ENCODE measurements around the gene NEK4.

NEK4 gene

GRCh38 chr3:52817860-52818259, 47.1 kb upstream of the NEK4 start:
- TF ChIP-seq ZNF48 (tag by site-specific recombination; IDR thresholded peaks at IDR 0.05) (no peak), ZNF24 (tag by site-specific recombination; IDR thresholded peaks at IDR 0.05) (no peak), SETDB1 (IDR thresholded peaks at IDR 0.05; ENCODE audit: insufficient read length, low read length) (no peak), ZNF155 (tag by site-specific recombination; IDR thresholded peaks at IDR 0.05) (no peak), ZNF660 (tag by site-specific recombination; IDR thresholded peaks at IDR 0.05) (no peak), ZNF335 (tag by site-specific recombination; conservative IDR thresholded peaks at IDR 0.05) (no peak), REPIN1 (tag by site-specific recombination; IDR thresholded peaks at IDR 0.05; ENCODE audit: low read depth) (no peak), ZNF16 (tag by site-specific recombination; IDR thresholded peaks at IDR 0.05; ENCODE audit: low read depth) (no peak), KLF10 (tag by site-specific recombination; IDR thresholded peaks at IDR 0.05) (no peak), ZNF112 (tag by site-specific recombination; IDR thresholded peaks at IDR 0.05) (no peak), ZNF561 (tag by site-specific recombination; IDR thresholded peaks at IDR 0.05; ENCODE audit: borderline replicate concordance) (no peak), ZBTB21 (tag by site-specific recombination; IDR thresholded peaks at IDR 0.05) (no peak), ZNF548 (tag by site-specific recombination; IDR thresholded peaks at IDR 0.05) (no peak)
- no peak overlapping the region for H3K27ac ChIP-seq (ENCODE audit: extremely low read depth, low read depth, low read length)
- no peaks in the 10 kb centered on the region for H3K9me3 ChIP-seq (ENCODE audit: control insufficient read depth, insufficient read depth, low read depth, low read length)
- ChIA-PET CTCF (interaction anchor here (1.0 to 1.4 kb wide), 2 partner anchors 18 to 19 kb away, joined by 3 to 4 read pairs; no protein-coding TSS in a partner anchor), POLR2A (no interaction called here)
- H3K4me1 ChIP-seq (ENCODE audit: control insufficient read depth, insufficient read depth, low read length) = no peaks in the 10 kb centered on the region
- no peak overlapping the region for H3K4me3 ChIP-seq (ENCODE audit: low read depth, low read length)
- H3K36me3 ChIP-seq (ENCODE audit: control insufficient read depth in 2 of 2, insufficient read depth in 1 of 2, low read length in 2 of 2) = no peaks in the 10 kb centered on the region

- TF ChIP-seq PBX3 (CRISPR knock-in tag; IDR thresholded peaks at IDR 0.05) (no peak), ZNF292 (tag by site-specific recombination; IDR thresholded peaks at IDR 0.05; ENCODE audit: borderline replicate concordance, low read depth) (no peak), ZNF548 (tag by site-specific recombination; IDR thresholded peaks at IDR 0.05) (no peak), ZBTB44 (tag by site-specific recombination; IDR thresholded peaks at IDR 0.05) (no peak), ZNF223 (tag by site-specific recombination; IDR thresholded peaks at IDR 0.05) (no peak), ATF2 (tag by site-specific recombination; IDR thresholded peaks at IDR 0.05; ENCODE audit: low read depth) (no peak), ZNF776 (tag by site-specific recombination; IDR thresholded peaks at IDR 0.05; ENCODE audit: borderline replicate concordance) (no peak), SP3 (tag by site-specific recombination; IDR thresholded peaks at IDR 0.05) (no peak), KLF17 (tag by site-specific recombination; IDR thresholded peaks at IDR 0.05) (no peak), ZNF664 (tag by site-specific recombination; IDR thresholded peaks at IDR 0.05) (no peak), ZNF311 (tag by site-specific recombination; IDR thresholded peaks at IDR 0.05; ENCODE audit: borderline replicate concordance) (no peak), ZNF704 (tag by site-specific recombination; IDR thresholded peaks at IDR 0.05) (no peak), ZNF777 (tag by site-specific recombination; IDR thresholded peaks at IDR 0.05; ENCODE audit: borderline replicate concordance) (no peak)
- TF ChIP-seq, protein P1, sequence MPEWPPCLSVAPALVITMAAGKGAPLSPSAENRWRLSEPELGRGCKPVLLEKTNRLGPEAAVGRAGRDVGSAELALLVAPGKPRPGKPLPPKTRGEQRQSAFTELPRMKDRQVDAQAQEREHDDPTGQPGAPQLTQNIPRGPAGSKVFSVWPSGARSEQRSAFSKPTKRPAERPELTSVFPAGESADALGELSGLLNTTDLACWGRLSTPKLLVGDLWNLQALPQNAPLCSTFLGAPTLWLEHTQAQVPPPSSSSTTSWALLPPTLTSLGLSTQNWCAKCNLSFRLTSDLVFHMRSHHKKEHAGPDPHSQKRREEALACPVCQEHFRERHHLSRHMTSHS (tag by site-specific recombination; IDR thresholded peaks at IDR 0.05) = no peak
- TF ChIP-seq, protein P2, sequence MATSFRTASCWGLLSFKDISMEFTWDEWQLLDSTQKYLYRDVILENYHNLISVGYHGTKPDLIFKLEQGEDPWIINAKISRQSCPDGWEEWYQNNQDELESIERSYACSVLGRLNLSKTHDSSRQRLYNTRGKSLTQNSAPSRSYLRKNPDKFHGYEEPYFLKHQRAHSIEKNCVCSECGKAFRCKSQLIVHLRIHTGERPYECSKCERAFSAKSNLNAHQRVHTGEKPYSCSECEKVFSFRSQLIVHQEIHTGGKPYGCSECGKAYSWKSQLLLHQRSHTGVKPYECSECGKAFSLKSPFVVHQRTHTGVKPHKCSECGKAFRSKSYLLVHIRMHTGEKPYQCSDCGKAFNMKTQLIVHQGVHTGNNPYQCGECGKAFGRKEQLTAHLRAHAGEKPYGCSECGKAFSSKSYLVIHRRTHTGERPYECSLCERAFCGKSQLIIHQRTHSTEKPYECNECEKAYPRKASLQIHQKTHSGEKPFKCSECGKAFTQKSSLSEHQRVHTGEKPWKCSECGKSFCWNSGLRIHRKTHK (tag by site-specific recombination; IDR thresholded peaks at IDR 0.05) = no peak
- Histone ChIP-seq H3K4me3 (ENCODE audit: low read depth, low read length) (no peak overlapping the region), H3K36me3 (ENCODE audit: control insufficient read depth in 2 of 2, insufficient read depth in 1 of 2, low read length in 2 of 2) (no peaks in the 10 kb centered on the region), H3K27ac (ENCODE audit: extremely low read depth, low read depth, low read length) (no peak overlapping the region), H3K9me3 (ENCODE audit: control insufficient read depth, insufficient read depth, low read depth, low read length) (no peaks in the 10 kb centered on the region), H3K4me1 (ENCODE audit: control insufficient read depth, insufficient read depth, low read length) (no peaks in the 10 kb centered on the region)
- ChIA-PET CTCF (interaction anchor here (0.6 to 2.3 kb wide), 2 partner anchors 15 to 19 kb away, joined by 3 to 9 read pairs; no protein-coding TSS in a partner anchor), POLR2A (no interaction called here)
These were observed 46.5 kb upstream of the NEK4 start for GRCh38 chr3:52817221-52817620.
